ENCODE results near the gene RIN1. TPM values are rescaled to one million over a fixed set of nuclear protein-coding genes. Genes with fewer than 3 reads are reported as not detected.
"Not testable (repeated sequence)": the region's sequence is repeated elsewhere in the genome, so short reads cannot be mapped to it uniquely, and the experiment has no call there.

RIN1 gene
- total RNA-seq, 1 experiment from 2014 or later, result 12.2 TPM

- in situ Hi-C loops (cut with HindIII; ENCODE audit: low pct_unique_long_range_greater_than_20kb, low sequenced_read_pairs), result no loop called here
- no peak for DNase-seq (ENCODE audit: low read depth, low spot score)
Measured at GRCh38 chr11:66328031-66328301, 8.3 kb downstream of the RIN1 start.

- DNase-seq (ENCODE audit: low read depth, low spot score), result no peak
- in situ Hi-C loops (cut with HindIII; ENCODE audit: low pct_unique_long_range_greater_than_20kb, low sequenced_read_pairs), result no loop called here
Measured at GRCh38 chr11:66327171-66328030, 8.8 kb downstream of the RIN1 start.

- in situ Hi-C loops (cut with HindIII; ENCODE audit: low pct_unique_long_range_greater_than_20kb, low sequenced_read_pairs), result no loop called here
- no peak for DNase-seq (ENCODE audit: low read depth, low spot score)
Measured at GRCh38 chr11:66326261-66327111, 9.7 kb downstream of the RIN1 start.

GRCh38 chr11:66325263-66325671 is 11.0 kb downstream of the RIN1 start:
- in situ Hi-C loops (cut with HindIII; ENCODE audit: low pct_unique_long_range_greater_than_20kb, low sequenced_read_pairs), result no loop called here
- no peak for DNase-seq (ENCODE audit: low read depth, low spot score)

GRCh38 chr11:66324664-66325063 is 11.6 kb downstream of the RIN1 start:
- in situ Hi-C loops (cut with HindIII; ENCODE audit: low pct_unique_long_range_greater_than_20kb, low sequenced_read_pairs), result no loop called here
- DNase-seq (ENCODE audit: low read depth, low spot score), result no peak

- no peak for DNase-seq (ENCODE audit: low read depth, low spot score)
- in situ Hi-C loops (cut with HindIII; ENCODE audit: low pct_unique_long_range_greater_than_20kb, low sequenced_read_pairs), result no loop called here
Measured at GRCh38 chr11:66323684-66324083, 12.6 kb downstream of the RIN1 start.

GRCh38 chr11:66322732-66323427 is 13.4 kb downstream of the RIN1 start:
- in situ Hi-C loops (cut with HindIII; ENCODE audit: low pct_unique_long_range_greater_than_20kb, low sequenced_read_pairs), result no loop called here
- no peak for DNase-seq (ENCODE audit: low read depth, low spot score)

- in situ Hi-C loops (cut with HindIII; ENCODE audit: low pct_unique_long_range_greater_than_20kb, low sequenced_read_pairs), result no loop called here
- DNase-seq (ENCODE audit: low read depth, low spot score), result no peak
Measured at GRCh38 chr11:66321606-66322005, 14.6 kb downstream of the RIN1 start.

- DNase-seq (ENCODE audit: low read depth, low spot score); in situ Hi-C loops (cut with HindIII; ENCODE audit: low pct_unique_long_range_greater_than_20kb, low sequenced_read_pairs): not testable (repeated sequence)
Measured at GRCh38 chr11:66320748-66321147, 15.5 kb downstream of the RIN1 start.

GRCh38 chr11:66320289-66320688 is 15.9 kb downstream of the RIN1 start:
- in situ Hi-C loops (cut with HindIII; ENCODE audit: low pct_unique_long_range_greater_than_20kb, low sequenced_read_pairs), result not testable (repeated sequence)

GRCh38 chr11:66318600-66318970 is 17.6 kb downstream of the RIN1 start:
- in situ Hi-C loops (cut with HindIII; ENCODE audit: low pct_unique_long_range_greater_than_20kb, low sequenced_read_pairs), result no loop called here
- no peak for DNase-seq (ENCODE audit: low read depth, low spot score)

More at GRCh38 chr11:66320289-66320688, 15.9 kb downstream of the RIN1 start:
- not testable (repeated sequence) for DNase-seq (ENCODE audit: low read depth, low spot score)

GRCh38 chr11:66317723-66318599 is 18.3 kb downstream of the RIN1 start:
- in situ Hi-C loops (cut with HindIII; ENCODE audit: low pct_unique_long_range_greater_than_20kb, low sequenced_read_pairs), result no loop called here
- no peak for DNase-seq (ENCODE audit: low read depth, low spot score)

GRCh38 chr11:66317322-66317722 is 18.9 kb downstream of the RIN1 start:
- in situ Hi-C loops (cut with HindIII; ENCODE audit: low pct_unique_long_range_greater_than_20kb, low sequenced_read_pairs), result no loop called here
- no peak for DNase-seq (ENCODE audit: low read depth, low spot score)

- in situ Hi-C loops (cut with HindIII; ENCODE audit: low pct_unique_long_range_greater_than_20kb, low sequenced_read_pairs), result no loop called here
- DNase-seq (ENCODE audit: low read depth, low spot score), result no peak
Measured at GRCh38 chr11:66316849-66317251, 19.4 kb downstream of the RIN1 start, which contains the start of gene CD248. TSS of gene CD248 (minus strand) at chr11:66317044. CDS start at chr11:66317027, 17 bp downstream.

- in situ Hi-C loops (cut with HindIII; ENCODE audit: low pct_unique_long_range_greater_than_20kb, low sequenced_read_pairs), result no loop called here
Measured at GRCh38 chr11:66315921-66316811, 20.1 kb downstream of the RIN1 start.

GRCh38 chr11:66315498-66315885 is 20.7 kb downstream of the RIN1 start:
- DNase-seq (ENCODE audit: low read depth, low spot score), result no peak
- in situ Hi-C loops (cut with HindIII; ENCODE audit: low pct_unique_long_range_greater_than_20kb, low sequenced_read_pairs), result no loop called here

More at GRCh38 chr11:66315921-66316811, 20.1 kb downstream of the RIN1 start:
- DNase-seq (ENCODE audit: low read depth, low spot score), result no peak
